Heart left ventricle (tissue), 13 donors: ENCODE results near the gene DNAH17.

ENCODE experiments used
- POLR2A ChIP-seq, 2 donors: fragments of 450-650 bp; IDR thresholded peaks; one replicate each; pipeline ENCODE4 v1.6.1; 2017; ENCODE audit warnings: antibody characterized with exemption in 2 of 2, mild to moderate bottlenecking in 2 of 2, moderate library complexity in 2 of 2
- TF ChIP-seq, protein P1 (sequence below), 12 donors: fragments of 200-600 bp; sonication (generic) in 4 of 12; IDR thresholded peaks; one replicate each; pipeline versions ENCODE4 v1.5.0 to v1.8.0; 2018 to 2022; ENCODE audit warnings: antibody characterized with exemption in 12 of 12, mild to moderate bottlenecking in 5 of 12
- donor health status: ischemic (EF 13 %, LVEDD 7.1; RV severe dilation, severe dysfunction).
- donor health status: DM: no; HTN: yes; CAD: no.
- donor health status: DM: no; HTN: no; CAD: no.
- donor health status: ischemic (EF 25% LVEDD 6.9; RV normal size, moderate dysfunction).
- donor health status: ischemic (EF 25% LVEDD 5.7; RV mildly dilated, moderate dysfunction).
- donor health status: ischemic (EF 35%, LVEDD 5.7; RV mildly dilated, moderate dysfunction).
- donor health status: nonischemic (EF 11% LVEDD 7.7; RV severe dilation, severe dysfunction).
- donor health status: DM: yes; HTN: yes; CAD: no.
- donor health status: PGD.
- donor health status: ischemic (EF 29% LVEDD 5.4; RV normal size, mild dysfunction).
- donor health status: nonischemic (EF 23%, LVEDD 6.1; RV moderate dilation, normal function).

DNA sequence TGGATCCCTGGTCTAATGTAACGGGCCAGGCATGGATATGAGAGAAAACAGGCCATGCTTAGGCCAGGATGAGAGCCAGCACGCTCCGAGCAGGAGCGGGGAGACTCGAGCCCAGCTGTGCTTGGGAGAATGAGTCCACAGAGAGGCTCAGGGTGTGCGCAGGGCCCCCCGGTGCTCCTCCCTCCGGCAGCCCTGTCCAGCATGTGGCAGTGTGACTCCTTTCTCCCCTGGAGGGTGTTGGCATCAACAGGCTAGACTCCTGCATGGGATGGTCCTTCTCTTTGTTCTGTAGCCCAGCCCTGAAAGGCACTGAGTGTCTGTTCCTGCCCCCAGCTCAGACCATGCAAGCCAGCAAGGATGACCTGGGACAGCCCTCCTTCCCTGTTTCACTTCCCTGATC lies 175.3 kb downstream of the DNAH17 start:
- TF ChIP-seq, protein P1, sequence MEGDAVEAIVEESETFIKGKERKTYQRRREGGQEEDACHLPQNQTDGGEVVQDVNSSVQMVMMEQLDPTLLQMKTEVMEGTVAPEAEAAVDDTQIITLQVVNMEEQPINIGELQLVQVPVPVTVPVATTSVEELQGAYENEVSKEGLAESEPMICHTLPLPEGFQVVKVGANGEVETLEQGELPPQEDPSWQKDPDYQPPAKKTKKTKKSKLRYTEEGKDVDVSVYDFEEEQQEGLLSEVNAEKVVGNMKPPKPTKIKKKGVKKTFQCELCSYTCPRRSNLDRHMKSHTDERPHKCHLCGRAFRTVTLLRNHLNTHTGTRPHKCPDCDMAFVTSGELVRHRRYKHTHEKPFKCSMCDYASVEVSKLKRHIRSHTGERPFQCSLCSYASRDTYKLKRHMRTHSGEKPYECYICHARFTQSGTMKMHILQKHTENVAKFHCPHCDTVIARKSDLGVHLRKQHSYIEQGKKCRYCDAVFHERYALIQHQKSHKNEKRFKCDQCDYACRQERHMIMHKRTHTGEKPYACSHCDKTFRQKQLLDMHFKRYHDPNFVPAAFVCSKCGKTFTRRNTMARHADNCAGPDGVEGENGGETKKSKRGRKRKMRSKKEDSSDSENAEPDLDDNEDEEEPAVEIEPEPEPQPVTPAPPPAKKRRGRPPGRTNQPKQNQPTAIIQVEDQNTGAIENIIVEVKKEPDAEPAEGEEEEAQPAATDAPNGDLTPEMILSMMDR (IDR thresholded peaks at IDR 0.05) = no peak
- TF ChIP-seq POLR2A (IDR thresholded peaks at IDR 0.05) = no peak
